SK-N-SH (cell line): ENCODE data around the gene ABHD6. TPM values are rescaled to one million over a fixed set of nuclear protein-coding genes. Genes with fewer than 3 reads are reported as not detected.

Source experiments
- CTCF ChIA-PET: fragments of 300-600, 350-600 bp; formaldehyde crosslinking; extraction: SDS; loops from one replicate; lab custom pipeline; 2021; lab: Yijun Ruan, JAX
- POLR2A ChIA-PET: fragments of 350-600 bp; sonication (Branson Sonifier 250); formaldehyde crosslinking; extraction: SDS; loops from one replicate; lab custom pipeline; 2020; ENCODE audit warnings: antibody characterized with exemption, inconsistent platforms; lab: Yijun Ruan, JAX
- DNase-seq: peaks from one replicate; pipeline ENCODE4 v3.0.0; 2012
- H2AFZ ChIP-seq: fragments of 200-600 bp; sonication (generic); 2 replicates; pipeline ENCODE4 v1.8.1; 2016; ENCODE audit warnings: antibody characterized with exemption, mild to moderate bottlenecking, low read depth
- H3F3A ChIP-seq: fragments of 200-600 bp; sonication (generic); replicated peaks from 2 replicates; pipeline ENCODE3; 2016; ENCODE audit warnings: antibody characterized with exemption, mild to moderate bottlenecking; ENCODE audit not compliant: insufficient read depth
- H3K27ac ChIP-seq, 2 experiments: fragments of 200-500 bp in 1 of 2; fragments of 200-600 bp in 1 of 2; sonication (Bioruptor generic) in 1 of 2; sonication (generic), shearing (Covaris generic) in 1 of 2; 2 replicates each; pipeline versions ENCODE4 v1.5.1 to v1.6.1; 2014 to 2016; ENCODE audit warnings: low read depth in 2 of 2, inconsistent platforms in 1 of 2, low read length in 1 of 2, mild to moderate bottlenecking in 1 of 2, mixed read lengths in 1 of 2
- H3K27me3 ChIP-seq: fragments of 200-600 bp; sonication (generic), shearing (Covaris generic); 2 replicates; pipeline ENCODE4 v1.6.1; 2016; ENCODE audit warnings: mixed run types; ENCODE audit not compliant: insufficient read depth
- H3K36me3 ChIP-seq, 2 experiments: fragments of 200-500 bp in 1 of 2; fragments of 200-600 bp in 1 of 2; sonication (Bioruptor generic) in 1 of 2; sonication (generic) in 1 of 2; replicated peaks in 1 of 2; 2 replicates each; pipeline versions ENCODE3 to v1.5.1; 2014 to 2016; ENCODE audit warnings: low read length in 1 of 2, mild to moderate bottlenecking in 1 of 2; ENCODE audit not compliant: insufficient read depth in 2 of 2, control insufficient read depth in 1 of 2
- H3K4me1 ChIP-seq, 2 experiments: fragments of 200-500 bp in 1 of 2; fragments of 200-600 bp in 1 of 2; sonication (Bioruptor generic) in 1 of 2; sonication (generic), shearing (Covaris generic) in 1 of 2; 2 replicates each; pipeline versions ENCODE4 v1.5.1 to v1.6.1; 2014 to 2016; ENCODE audit warnings: low read depth in 1 of 2, low read length in 1 of 2, mixed run types in 1 of 2; ENCODE audit not compliant: insufficient read depth in 2 of 2, control insufficient read depth in 1 of 2
- H3K4me2 ChIP-seq: fragments of 200-600 bp; sonication (generic), shearing (Covaris generic); 2 replicates; pipeline ENCODE4 v1.6.1; 2017; ENCODE audit warnings: mixed run types
- H3K4me3 ChIP-seq, 2 experiments: fragments of 200-500 bp in 1 of 2; fragments of 200-600 bp in 1 of 2; sonication (Bioruptor generic) in 1 of 2; sonication (generic), shearing (Covaris generic) in 1 of 2; 2 replicates each; pipeline versions ENCODE4 v1.5.1 to v1.8.1; 2014 to 2016; ENCODE audit warnings: low read depth in 2 of 2, inconsistent platforms in 1 of 2, low read length in 1 of 2, mild to moderate bottlenecking in 1 of 2, mixed read lengths in 1 of 2, moderate library complexity in 1 of 2
- H3K79me2 ChIP-seq: fragments of 200-600 bp; sonication (generic); 2 replicates; pipeline ENCODE4 v1.8.1; 2017; ENCODE audit warnings: mild to moderate bottlenecking; ENCODE audit not compliant: insufficient read depth
- H3K9ac ChIP-seq: fragments of 200-600 bp; sonication (generic); 2 replicates; pipeline ENCODE4 v1.6.1; 2017; ENCODE audit warnings: mixed run types
- H3K9me2 ChIP-seq: fragments of 200-600 bp; sonication (generic); 2 replicates; pipeline ENCODE4 v1.6.1; 2017; ENCODE audit warnings: mixed run types
- H3K9me3 ChIP-seq: fragments of 200-600 bp; sonication (generic); 2 replicates; pipeline ENCODE4 v1.6.1; 2017; ENCODE audit warnings: mixed run types, mild to moderate bottlenecking, moderate library complexity
- H4K20me1 ChIP-seq: fragments of 200-600 bp; sonication (generic); 2 replicates; pipeline ENCODE4 v1.6.1; 2017; ENCODE audit warnings: mild to moderate bottlenecking, mixed run types; ENCODE audit not compliant: insufficient read depth
- ELF1 ChIP-seq: IDR thresholded peaks from 2 replicates; pipeline ENCODE4 v1.4.0; 2012
- EP300 ChIP-seq, 2 experiments: IDR thresholded peaks; 2 replicates each; pipeline versions ENCODE4 v1.4.0 to v1.6.1; 2012; ENCODE audit warnings: borderline replicate concordance in 1 of 2, low read depth in 1 of 2, low read length in 1 of 2
- EZH2phosphoT487 ChIP-seq: fragments of 200-600 bp; sonication (generic); IDR thresholded peaks from 2 replicates; pipeline ENCODE4 v1.6.1; 2017; ENCODE audit warnings: low read depth, mixed run types, mild to moderate bottlenecking, antibody characterized with exemption, moderate library complexity, borderline replicate concordance
- FOXJ3 ChIP-seq: sonication (generic); formaldehyde crosslinking; IDR thresholded peaks from 2 replicates; pipeline ENCODE4 v1.5.1; 2020; ENCODE audit warnings: mild to moderate bottlenecking, missing genetic modification reagents
- GATA2 ChIP-seq: sonication (generic); formaldehyde crosslinking; IDR thresholded peaks from 2 replicates; pipeline ENCODE4 v1.5.0; 2020; ENCODE audit warnings: mild to moderate bottlenecking, missing genetic modification reagents
- MXI1 ChIP-seq: IDR thresholded peaks from 2 replicates; pipeline ENCODE4 v1.6.1; 2012; ENCODE audit warnings: mild to moderate bottlenecking, low read depth, low read length, improper control_type of control experiment
- POLR2AphosphoS5 ChIP-seq: IDR thresholded peaks from 2 replicates; pipeline ENCODE4 v1.6.1; 2012; ENCODE audit warnings: low read depth, low read length
- TCF12 ChIP-seq: IDR thresholded peaks from 2 replicates; pipeline ENCODE4 v1.4.0; 2012
- YY1 ChIP-seq: IDR thresholded peaks from 2 replicates; pipeline ENCODE4 v1.4.0; 2012; ENCODE audit warnings: low read depth, mild to moderate bottlenecking
- WGBS: methylation state at CpG from one replicate; pipeline ENCODE4 v1.1.6; 2017; ENCODE audit warnings: low lambda C conversion rate; 5-methylcytosine and 5-hydroxymethylcytosine counted together
- polyA plus RNA-seq, 3 experiments: library from polyadenylated mRNA; depleted of rRNA; stranded (reverse); fragments of >200 nt; gene quantifications; 2 replicates each; pipeline ENCODE4 v1.2.3, GENCODE V29; 2012
- TF ChIP-seq, protein P1 (sequence below): IDR thresholded peaks from 2 replicates; pipeline ENCODE4 v1.4.0; 2012; ENCODE audit warnings: low read depth, borderline replicate concordance
- TF ChIP-seq, protein P2 (sequence below): fragments of 150-350 bp; IDR thresholded peaks from 2 replicates; pipeline ENCODE4 v1.6.1; 2016; ENCODE audit warnings: mild to moderate bottlenecking, low read depth, low read length
- TF ChIP-seq, protein P3 (sequence below): fragments of 150-350 bp; IDR thresholded peaks from 2 replicates; pipeline ENCODE4 v1.6.1; 2017; ENCODE audit warnings: antibody characterized with exemption, low read length, low read depth, borderline replicate concordance
- TF ChIP-seq, protein P4 (sequence below): IDR thresholded peaks from 2 replicates; pipeline ENCODE4; 2012
- TF ChIP-seq, protein P5 (sequence below): IDR thresholded peaks from 2 replicates; pipeline ENCODE4 v1.4.0; 2012; ENCODE audit warnings: low read depth, borderline replicate concordance

ABHD6 gene
- polyA plus RNA-seq, 1 of the 3 experiments (the other 2 are of a cell fraction), result 10.7 TPM

DNA sequence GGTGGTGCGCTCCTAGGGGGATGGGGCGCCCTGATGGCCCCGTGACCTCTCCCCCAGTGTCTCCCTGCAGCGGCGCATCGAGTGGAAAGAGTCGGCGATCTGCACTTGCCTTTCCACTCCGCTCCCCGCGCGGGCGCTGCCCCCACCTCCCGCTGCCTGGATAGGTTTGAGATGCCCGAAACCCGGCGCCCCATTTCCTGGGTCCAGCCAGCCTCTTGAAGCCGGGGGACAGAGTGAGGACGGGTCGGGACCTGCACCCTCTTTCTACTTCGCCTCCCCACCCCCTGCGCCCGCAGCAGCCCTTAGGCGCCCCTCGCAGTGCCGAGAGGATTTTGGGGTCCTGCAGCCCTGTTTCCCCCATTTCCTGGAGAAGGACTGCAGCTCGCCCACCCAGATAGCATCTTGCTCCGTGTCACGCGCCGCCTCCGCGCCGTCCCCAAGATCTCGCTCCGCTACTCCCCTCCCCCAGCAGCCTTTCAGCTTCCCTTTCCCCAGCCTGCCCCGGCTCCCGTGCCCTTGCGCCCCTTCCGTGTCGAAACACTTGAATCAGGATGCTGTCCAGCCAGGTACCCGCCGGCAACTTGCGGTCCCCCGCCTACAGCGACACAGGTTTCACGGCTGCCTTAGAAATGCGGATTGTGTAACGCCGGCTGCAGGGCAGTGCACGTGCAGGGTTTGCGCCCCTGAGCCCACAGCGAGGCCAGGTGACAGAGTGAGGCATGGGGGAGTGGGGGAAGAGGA, 519 bp downstream of the ABHD6 start (continued):
- peak; percentile 91 for TF ChIP-seq MXI1
- TF ChIP-seq, protein P1, sequence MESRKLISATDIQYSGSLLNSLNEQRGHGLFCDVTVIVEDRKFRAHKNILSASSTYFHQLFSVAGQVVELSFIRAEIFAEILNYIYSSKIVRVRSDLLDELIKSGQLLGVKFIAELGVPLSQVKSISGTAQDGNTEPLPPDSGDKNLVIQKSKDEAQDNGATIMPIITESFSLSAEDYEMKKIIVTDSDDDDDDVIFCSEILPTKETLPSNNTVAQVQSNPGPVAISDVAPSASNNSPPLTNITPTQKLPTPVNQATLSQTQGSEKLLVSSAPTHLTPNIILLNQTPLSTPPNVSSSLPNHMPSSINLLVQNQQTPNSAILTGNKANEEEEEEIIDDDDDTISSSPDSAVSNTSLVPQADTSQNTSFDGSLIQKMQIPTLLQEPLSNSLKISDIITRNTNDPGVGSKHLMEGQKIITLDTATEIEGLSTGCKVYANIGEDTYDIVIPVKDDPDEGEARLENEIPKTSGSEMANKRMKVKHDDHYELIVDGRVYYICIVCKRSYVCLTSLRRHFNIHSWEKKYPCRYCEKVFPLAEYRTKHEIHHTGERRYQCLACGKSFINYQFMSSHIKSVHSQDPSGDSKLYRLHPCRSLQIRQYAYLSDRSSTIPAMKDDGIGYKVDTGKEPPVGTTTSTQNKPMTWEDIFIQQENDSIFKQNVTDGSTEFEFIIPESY, result no peak
- no peak for TF ChIP-seq POLR2AphosphoS5
- TF ChIP-seq, protein P2, sequence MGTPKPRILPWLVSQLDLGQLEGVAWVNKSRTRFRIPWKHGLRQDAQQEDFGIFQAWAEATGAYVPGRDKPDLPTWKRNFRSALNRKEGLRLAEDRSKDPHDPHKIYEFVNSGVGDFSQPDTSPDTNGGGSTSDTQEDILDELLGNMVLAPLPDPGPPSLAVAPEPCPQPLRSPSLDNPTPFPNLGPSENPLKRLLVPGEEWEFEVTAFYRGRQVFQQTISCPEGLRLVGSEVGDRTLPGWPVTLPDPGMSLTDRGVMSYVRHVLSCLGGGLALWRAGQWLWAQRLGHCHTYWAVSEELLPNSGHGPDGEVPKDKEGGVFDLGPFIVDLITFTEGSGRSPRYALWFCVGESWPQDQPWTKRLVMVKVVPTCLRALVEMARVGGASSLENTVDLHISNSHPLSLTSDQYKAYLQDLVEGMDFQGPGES, result no peak
- TF ChIP-seq, protein P3, sequence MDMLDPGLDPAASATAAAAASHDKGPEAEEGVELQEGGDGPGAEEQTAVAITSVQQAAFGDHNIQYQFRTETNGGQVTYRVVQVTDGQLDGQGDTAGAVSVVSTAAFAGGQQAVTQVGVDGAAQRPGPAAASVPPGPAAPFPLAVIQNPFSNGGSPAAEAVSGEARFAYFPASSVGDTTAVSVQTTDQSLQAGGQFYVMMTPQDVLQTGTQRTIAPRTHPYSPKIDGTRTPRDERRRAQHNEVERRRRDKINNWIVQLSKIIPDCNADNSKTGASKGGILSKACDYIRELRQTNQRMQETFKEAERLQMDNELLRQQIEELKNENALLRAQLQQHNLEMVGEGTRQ, result no peak
- TF ChIP-seq, all 33 proteins: peak for 5

DNA sequence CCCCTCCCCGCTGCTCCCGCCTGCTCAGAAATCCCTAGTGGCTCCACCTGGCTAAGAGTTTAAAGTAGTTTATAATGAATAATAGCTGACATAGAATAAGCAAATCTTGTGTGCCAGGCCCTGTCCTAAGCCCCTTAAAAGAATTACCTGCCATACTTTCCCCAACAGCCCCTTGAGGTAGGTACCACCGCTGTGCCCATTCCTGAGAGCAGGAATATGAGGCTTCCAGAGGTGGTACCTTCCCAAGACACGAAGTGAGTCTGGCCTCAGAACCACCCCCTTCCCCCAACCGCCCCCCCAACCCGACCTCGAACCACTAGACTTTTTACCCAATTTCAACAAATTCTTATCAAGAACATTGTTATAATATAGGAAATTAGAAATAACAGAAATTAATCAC, 1.2 kb downstream of the ABHD6 start:
- TF ChIP-seq EZH2phosphoT487, result no peak
- no peak for TF ChIP-seq FOXJ3 (CRISPR knock-in tag)
- no peak for TF ChIP-seq YY1
- no peak for TF ChIP-seq TCF12
- TF ChIP-seq ELF1, result no peak
- TF ChIP-seq, protein P3, result no peak
- TF ChIP-seq, protein P4, sequence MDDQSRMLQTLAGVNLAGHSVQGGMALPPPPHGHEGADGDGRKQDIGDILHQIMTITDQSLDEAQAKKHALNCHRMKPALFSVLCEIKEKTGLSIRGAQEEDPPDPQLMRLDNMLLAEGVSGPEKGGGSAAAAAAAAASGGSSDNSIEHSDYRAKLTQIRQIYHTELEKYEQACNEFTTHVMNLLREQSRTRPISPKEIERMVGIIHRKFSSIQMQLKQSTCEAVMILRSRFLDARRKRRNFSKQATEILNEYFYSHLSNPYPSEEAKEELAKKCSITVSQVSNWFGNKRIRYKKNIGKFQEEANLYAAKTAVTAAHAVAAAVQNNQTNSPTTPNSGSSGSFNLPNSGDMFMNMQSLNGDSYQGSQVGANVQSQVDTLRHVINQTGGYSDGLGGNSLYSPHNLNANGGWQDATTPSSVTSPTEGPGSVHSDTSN, result no peak
- no peak for TF ChIP-seq EP300 (IDR thresholded peaks at IDR 0.05; ENCODE audit: borderline replicate concordance in 1 of 2, low read depth in 1 of 2, low read length in 1 of 2)
- TF ChIP-seq, protein P5, sequence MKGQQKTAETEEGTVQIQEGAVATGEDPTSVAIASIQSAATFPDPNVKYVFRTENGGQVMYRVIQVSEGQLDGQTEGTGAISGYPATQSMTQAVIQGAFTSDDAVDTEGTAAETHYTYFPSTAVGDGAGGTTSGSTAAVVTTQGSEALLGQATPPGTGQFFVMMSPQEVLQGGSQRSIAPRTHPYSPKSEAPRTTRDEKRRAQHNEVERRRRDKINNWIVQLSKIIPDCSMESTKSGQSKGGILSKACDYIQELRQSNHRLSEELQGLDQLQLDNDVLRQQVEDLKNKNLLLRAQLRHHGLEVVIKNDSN, result no peak
- TF ChIP-seq, protein P1, result no peak
- no peak for TF ChIP-seq GATA2
- CTCF ChIA-PET, result interaction anchor here (1.0 to 2.8 kb wide), 7 partner anchors 11 to 72 kb away, joined by 3 to 17 read pairs (median 8); partner anchors contain the start of genes HTD2 and RPP14
- Histone ChIP-seq H3K4me1 (peaks cover 0 to 13% of the 10 kb centered on the region in 2 experiments; a peak in 1 of 4 replicates), H3K27me3 (no peaks in the 10 kb centered on the region), H3K79me2 (peaks cover 20% of the 10 kb centered on the region; the same call in 1 of the 2 replicates), H4K20me1 (0 out of 2 replicates have a peak, but pooled peaks cover 6% of the 10 kb centered on the region), H3K9me2 (no peaks in the 10 kb centered on the region), H3F3A (no peaks in the 10 kb centered on the region), H2AFZ (no peak overlapping the region), H3K9ac (no peak overlapping the region), H3K4me3 (peak overlapping the region; percentile 79 to 86), H3K36me3 (no peaks in the 10 kb centered on the region), H3K9me3 (no peaks in the 10 kb centered on the region), H3K4me2 (peak overlapping the region; percentile 98), H3K27ac (no peak overlapping the region)
- DNase-seq, result no peak
- POLR2A ChIA-PET, result no interaction called here
- 96% methylated on average over 7 of the region's 7 CpGs for WGBS
